NB4 (cell line): ENCODE measurements around the gene LCP1.
A peak's percentile ranks its signal among the peaks of the same experiment; 100 is the strongest.

Experiments
- DNase-seq: peaks from one replicate; pipeline ENCODE4 v3.0.0; 2010; ENCODE audit warnings: low read depth
- H3K4me3 ChIP-seq: one replicate; pipeline ENCODE4 v1.5.1; 2011; ENCODE audit warnings: mild to moderate bottlenecking, low read depth, low read length, moderate library complexity
- CTCF ChIP-seq: IDR thresholded peaks from one replicate; pipeline ENCODE4 v1.5.1; 2012; ENCODE audit warnings: low read depth, low read length
- MAX ChIP-seq: IDR thresholded peaks from 2 replicates; pipeline ENCODE4 v1.6.1; 2011; ENCODE audit warnings: low read depth, low read length
- MYC ChIP-seq: IDR thresholded peaks from 2 replicates; pipeline ENCODE4 v1.6.1; 2011; ENCODE audit warnings: low read depth, low read length
- POLR2A ChIP-seq: IDR thresholded peaks from 2 replicates; pipeline ENCODE4 v1.6.1; 2011; ENCODE audit warnings: mild to moderate bottlenecking; ENCODE audit not compliant: insufficient read length; ENCODE audit errors: extremely low read depth

Gene LCP1

GRCh38 chr13:46211116-46211482, 29.1 kb upstream of the LCP1 start:
- H3K4me3 ChIP-seq = peak overlapping the region; percentile 81
- TF ChIP-seq MYC = no peak
- TF ChIP-seq MAX = peak; percentile 41
- peak; percentile 66 for DNase-seq

- no peak for DNase-seq
Observed at GRCh38 chr13:46210362-46211083, 28.5 kb upstream of the LCP1 start.

GRCh38 chr13:46207828-46208227, 25.9 kb upstream of the LCP1 start:
- TF ChIP-seq MAX = no peak
- no peak for TF ChIP-seq POLR2A
- no peak for TF ChIP-seq MYC
- no peak for TF ChIP-seq CTCF
- no peak overlapping the region for H3K4me3 ChIP-seq
- no peak for DNase-seq

More at GRCh38 chr13:46210362-46211083, 28.5 kb upstream of the LCP1 start:
- peak overlapping the region; percentile 81 for H3K4me3 ChIP-seq
- TF ChIP-seq MYC = no peak
- no peak for TF ChIP-seq CTCF
- TF ChIP-seq POLR2A = no peak
- TF ChIP-seq MAX = no peak

- DNase-seq = no peak
- TF ChIP-seq MYC (no peak), CTCF (no peak), MAX (no peak), POLR2A (no peak)
- no peak overlapping the region for H3K4me3 ChIP-seq
Observed at GRCh38 chr13:46206143-46206542, 24.2 kb upstream of the LCP1 start.

- no peak for TF ChIP-seq MAX
- TF ChIP-seq MYC = no peak
- TF ChIP-seq POLR2A = no peak
- TF ChIP-seq CTCF = no peak
- H3K4me3 ChIP-seq = no peak overlapping the region
- DNase-seq = no peak
Observed at GRCh38 chr13:46202966-46203365, 21.0 kb upstream of the LCP1 start.

GRCh38 chr13:46202188-46202795, 20.3 kb upstream of the LCP1 start:
- DNase-seq = no peak
- TF ChIP-seq MAX (no peak), MYC (no peak), CTCF (no peak), POLR2A (no peak)

More at GRCh38 chr13:46202188-46202795, 20.3 kb upstream of the LCP1 start:
- H3K4me3 ChIP-seq = no peak overlapping the region
